HCT116 (cell line): ENCODE results near the gene SYTL4. TPM values are rescaled to one million over a fixed set of nuclear protein-coding genes. Genes with fewer than 3 reads are reported as not detected.

ENCODE experiments used
- ATAC-seq: fragments of 200-7000 bp; cut with Tn5 transposase; 2 replicates; pipeline ENCODE4 v1.9.1; 2020; ENCODE audit warnings: mild to moderate bottlenecking, moderate library complexity
- BruUV-seq: library from RNA; stranded (reverse); fragments of 400-500 nt; replicated peaks from 2 replicates; lab custom pipeline; 2021; lab: Mats Ljungman, UMichigan
- CTCF ChIA-PET: fragments of 300-600 bp; sonication (Branson Sonifier 250); formaldehyde crosslinking; loops from one replicate; lab custom pipeline; 2021; ENCODE audit warnings: antibody characterized with exemption; lab: Charles Lee
- POLR2A ChIA-PET: fragments of 300-600, 350-600 bp; sonication (Branson Sonifier 250); formaldehyde crosslinking; loops from one replicate; lab custom pipeline; 2021; ENCODE audit warnings: antibody characterized with exemption; lab: Charles Lee
- RAD21 ChIA-PET, 2 experiments: fragments of 300-600 bp; sonication (Branson Sonifier 250); formaldehyde crosslinking; loops; one replicate each; lab custom pipeline; 2023; ENCODE audit warnings: low total read pairs in 2 of 2; ENCODE audit not compliant: uncharacterized antibody in 2 of 2, unreplicated experiment in 2 of 2, low non-redundant PET in 1 of 2; lab: Charles Lee
- DNase-seq: peaks from one replicate; pipeline ENCODE4 v3.0.0-alpha.2; 2010; ENCODE audit warnings: low read depth, low spot score
- H2AFZ ChIP-seq: fragments of 200-600 bp; shearing (Covaris generic), sonication (generic); 2 replicates; pipeline ENCODE4 v1.6.1; 2017; ENCODE audit warnings: low read depth, mixed run types, mixed read lengths, antibody characterized with exemption, low read length; ENCODE audit not compliant: poor library complexity, severe bottlenecking
- H3K27ac ChIP-seq: 2 replicates; pipeline ENCODE4 v1.5.1; 2012; ENCODE audit warnings: low read depth, low read length
- H3K27me3 ChIP-seq: fragments of 200-600 bp; sonication (generic); 2 replicates; pipeline ENCODE4 v1.6.1; 2016; ENCODE audit warnings: mixed run types, low read length, mixed read lengths; ENCODE audit not compliant: insufficient read depth
- H3K36me3 ChIP-seq, 2 experiments: fragments of 200-500 bp in 1 of 2; fragments of 200-600 bp in 1 of 2; sonication (Bioruptor generic) in 1 of 2; sonication (generic) in 1 of 2; 2 replicates each; pipeline versions ENCODE4 v1.5.1 to v1.6.1; 2014 to 2016; ENCODE audit warnings: low read length in 2 of 2, inconsistent platforms in 1 of 2, mixed read lengths in 1 of 2, mixed run types in 1 of 2; ENCODE audit not compliant: insufficient read depth in 2 of 2, control insufficient read depth in 1 of 2
- H3K4me1 ChIP-seq, 2 experiments: fragments of 200-600 bp in 1 of 2; sonication (generic) in 1 of 2; 2 replicates each; pipeline versions ENCODE4 v1.5.1 to v1.6.1; 2012 to 2017; ENCODE audit warnings: low read length in 2 of 2, inconsistent platforms in 1 of 2, mild to moderate bottlenecking in 1 of 2, mixed read lengths in 1 of 2, mixed run types in 1 of 2, moderate library complexity in 1 of 2; ENCODE audit not compliant: insufficient read depth in 2 of 2, control insufficient read depth in 1 of 2
- H3K4me2 ChIP-seq: fragments of 200-600 bp; sonication (generic); 2 replicates; pipeline ENCODE4 v1.6.1; 2017; ENCODE audit warnings: mixed run types, low read length, mixed read lengths
- H3K4me3 ChIP-seq, 2 experiments: fragments of 200-600 bp in 1 of 2; sonication (generic) in 1 of 2; replicated peaks in 1 of 2; 2 replicates each; pipeline ENCODE4 v1.5.1; 2011 to 2016; ENCODE audit warnings: low read length in 2 of 2, control low read depth in 1 of 2, low read depth in 1 of 2, mild to moderate bottlenecking in 1 of 2, mixed read lengths in 1 of 2, mixed run types in 1 of 2
- H3K79me2 ChIP-seq: fragments of 200-600 bp; sonication (generic); 2 replicates; pipeline ENCODE4 v1.6.1; 2017; ENCODE audit warnings: mild to moderate bottlenecking, mixed run types, low read length, moderate library complexity, mixed read lengths; ENCODE audit not compliant: insufficient read depth
- H3K9ac ChIP-seq: fragments of 200-600 bp; sonication (generic); 2 replicates; pipeline ENCODE4 v1.6.1; 2016; ENCODE audit warnings: low read length, mixed read lengths
- H3K9me2 ChIP-seq: fragments of 200-600 bp; sonication (generic), shearing (Covaris generic); 2 replicates; pipeline ENCODE4 v1.6.1; 2017; ENCODE audit warnings: mixed run types, mild to moderate bottlenecking, moderate library complexity; ENCODE audit not compliant: insufficient read depth
- H3K9me3 ChIP-seq, 2 experiments: fragments of 200-500 bp in 1 of 2; fragments of 200-600 bp in 1 of 2; sonication (Bioruptor generic) in 1 of 2; sonication (generic) in 1 of 2; 2 replicates each; pipeline ENCODE4 v1.6.1; 2014 to 2017; ENCODE audit warnings: low read length in 2 of 2, mixed read lengths in 2 of 2, inconsistent platforms in 1 of 2, low read depth in 1 of 2, mild to moderate bottlenecking in 1 of 2, mixed run types in 1 of 2, moderate library complexity in 1 of 2; ENCODE audit not compliant: control insufficient read depth in 1 of 2, insufficient read depth in 1 of 2
- H4K20me1 ChIP-seq: fragments of 200-600 bp; sonication (generic), shearing (Covaris generic); 2 replicates; pipeline ENCODE4 v1.6.1; 2017; ENCODE audit warnings: mixed run types, mild to moderate bottlenecking, moderate library complexity; ENCODE audit not compliant: insufficient read depth
- ATF3 ChIP-seq: IDR thresholded peaks from 2 replicates; pipeline ENCODE4 v1.6.1; 2012
- CEBPB ChIP-seq: IDR thresholded peaks from 2 replicates; pipeline ENCODE4 v1.6.1; 2012; ENCODE audit warnings: low read depth
- EGR1 ChIP-seq: IDR thresholded peaks from 2 replicates; pipeline ENCODE4 v1.6.1; 2012; ENCODE audit warnings: low read depth
- ELF1 ChIP-seq: IDR thresholded peaks from 2 replicates; pipeline ENCODE4 v1.6.1; 2012; ENCODE audit warnings: low read depth, borderline replicate concordance
- EZH2 ChIP-seq: fragments of 200-600 bp; sonication (generic); IDR thresholded peaks from 2 replicates; pipeline ENCODE4 v1.6.1; 2017; ENCODE audit warnings: antibody characterized with exemption, mixed run types
- FOSL1 ChIP-seq: IDR thresholded peaks from 2 replicates; pipeline ENCODE4 v1.6.1; 2012; ENCODE audit warnings: low read depth
- POLR2A ChIP-seq: IDR thresholded peaks from 2 replicates; pipeline ENCODE4 v1.7.0; 2011; ENCODE audit warnings: borderline replicate concordance; ENCODE audit not compliant: insufficient read depth, insufficient read length; ENCODE audit errors: extremely low read depth
- POLR2AphosphoS5 ChIP-seq: IDR thresholded peaks from 2 replicates; pipeline ENCODE4 v1.6.1; 2011; ENCODE audit warnings: mild to moderate bottlenecking, low read depth, low read length, moderate library complexity
- RAD21 ChIP-seq: IDR thresholded peaks from 2 replicates; pipeline ENCODE4 v1.6.1; 2012; ENCODE audit warnings: low read depth, mild to moderate bottlenecking
- SP1 ChIP-seq: IDR thresholded peaks from 2 replicates; pipeline ENCODE4 v1.6.1; 2012; ENCODE audit warnings: low read depth
- TCF7L2 ChIP-seq: IDR thresholded peaks from 2 replicates; pipeline ENCODE4 v1.7.0; 2011; ENCODE audit warnings: borderline replicate concordance, inconsistent platforms; ENCODE audit not compliant: insufficient read depth, insufficient read length; ENCODE audit errors: extremely low read depth
- ZBTB33 ChIP-seq: IDR thresholded peaks from 2 replicates; pipeline ENCODE4 v1.6.1; 2011; ENCODE audit warnings: mild to moderate bottlenecking, low read length, moderate library complexity; ENCODE audit not compliant: insufficient replicate concordance; ENCODE audit errors: extremely low read depth
- ZFX ChIP-seq: fragments of 450-650 bp; IDR thresholded peaks from 2 replicates; pipeline ENCODE4 v1.6.1; 2017
- ZNF274 ChIP-seq: fragments of 200-500 bp; sonication (Bioruptor generic); IDR thresholded peaks from 2 replicates; pipeline ENCODE4 v1.6.1; 2014; ENCODE audit warnings: mild to moderate bottlenecking, low read depth, low read length, inconsistent platforms
- intact Hi-C: fragments of 100-400 bp; cut with micrococcal nuclease; formaldehyde crosslinking; loops from 2 replicates; pipeline ENCODE4 v1.10.0; 2022
- total RNA-seq: library from RNA; stranded (reverse); gene quantifications from one replicate; pipeline ENCODE4 v1.2.1, GENCODE V29; 2021; ENCODE audit not compliant: unreplicated experiment
- TF ChIP-seq, protein P1 (sequence below): IDR thresholded peaks from 2 replicates; pipeline ENCODE4 v1.6.1; 2012; ENCODE audit warnings: low read depth

SYTL4 gene
- total RNA-seq, 1 experiment from 2014 or later: 8.8 TPM

GRCh38 chrX:100719139-100719538, 12.8 kb downstream of the SYTL4 start (continued):
- TF ChIP-seq ZBTB33: no peak

GRCh38 chrX:100717363-100717762, 14.6 kb downstream of the SYTL4 start:
- Histone ChIP-seq H3K36me3 (no peaks in the 10 kb centered on the region), H3K79me2 (no peaks in the 10 kb centered on the region), H3K9me3 (no peaks in the 10 kb centered on the region), H3K27me3 (no peaks in the 10 kb centered on the region), H3K9me2 (no peaks in the 10 kb centered on the region), H2AFZ (no peak overlapping the region), H3K4me1 (no peaks in the 10 kb centered on the region), H3K9ac (no peak overlapping the region), H3K4me2 (no peak overlapping the region), H3K4me3 (no peak overlapping the region), H3K27ac (no peak overlapping the region), H4K20me1 (no peaks in the 10 kb centered on the region)
- no peak for DNase-seq
- ChIA-PET POLR2A (no interaction called here), RAD21 (no interaction called here), CTCF (no interaction called here)
- ATAC-seq: no peak
- intact Hi-C loops: no loop called here
- no peak for TF ChIP-seq EZH2
- no TSS peak for BruUV-seq

- POLR2A ChIA-PET: no interaction called here
- no peak overlapping the region for H3K27ac ChIP-seq
- H3K4me2 ChIP-seq: no peak overlapping the region
- H3K36me3 ChIP-seq: no peaks in the 10 kb centered on the region
- no peaks in the 10 kb centered on the region for H4K20me1 ChIP-seq
- H3K9me3 ChIP-seq: no peaks in the 10 kb centered on the region
- ATAC-seq (no peak), DNase-seq (no peak)
- no peak overlapping the region for H2AFZ ChIP-seq
- BruUV-seq: no TSS peak
- no peaks in the 10 kb centered on the region for H3K79me2 ChIP-seq
- TF ChIP-seq, protein P1, sequence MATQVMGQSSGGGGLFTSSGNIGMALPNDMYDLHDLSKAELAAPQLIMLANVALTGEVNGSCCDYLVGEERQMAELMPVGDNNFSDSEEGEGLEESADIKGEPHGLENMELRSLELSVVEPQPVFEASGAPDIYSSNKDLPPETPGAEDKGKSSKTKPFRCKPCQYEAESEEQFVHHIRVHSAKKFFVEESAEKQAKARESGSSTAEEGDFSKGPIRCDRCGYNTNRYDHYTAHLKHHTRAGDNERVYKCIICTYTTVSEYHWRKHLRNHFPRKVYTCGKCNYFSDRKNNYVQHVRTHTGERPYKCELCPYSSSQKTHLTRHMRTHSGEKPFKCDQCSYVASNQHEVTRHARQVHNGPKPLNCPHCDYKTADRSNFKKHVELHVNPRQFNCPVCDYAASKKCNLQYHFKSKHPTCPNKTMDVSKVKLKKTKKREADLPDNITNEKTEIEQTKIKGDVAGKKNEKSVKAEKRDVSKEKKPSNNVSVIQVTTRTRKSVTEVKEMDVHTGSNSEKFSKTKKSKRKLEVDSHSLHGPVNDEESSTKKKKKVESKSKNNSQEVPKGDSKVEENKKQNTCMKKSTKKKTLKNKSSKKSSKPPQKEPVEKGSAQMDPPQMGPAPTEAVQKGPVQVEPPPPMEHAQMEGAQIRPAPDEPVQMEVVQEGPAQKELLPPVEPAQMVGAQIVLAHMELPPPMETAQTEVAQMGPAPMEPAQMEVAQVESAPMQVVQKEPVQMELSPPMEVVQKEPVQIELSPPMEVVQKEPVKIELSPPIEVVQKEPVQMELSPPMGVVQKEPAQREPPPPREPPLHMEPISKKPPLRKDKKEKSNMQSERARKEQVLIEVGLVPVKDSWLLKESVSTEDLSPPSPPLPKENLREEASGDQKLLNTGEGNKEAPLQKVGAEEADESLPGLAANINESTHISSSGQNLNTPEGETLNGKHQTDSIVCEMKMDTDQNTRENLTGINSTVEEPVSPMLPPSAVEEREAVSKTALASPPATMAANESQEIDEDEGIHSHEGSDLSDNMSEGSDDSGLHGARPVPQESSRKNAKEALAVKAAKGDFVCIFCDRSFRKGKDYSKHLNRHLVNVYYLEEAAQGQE: no peak
- TF ChIP-seq ATF3: no peak
- no peak for TF ChIP-seq SP1
- no peak for TF ChIP-seq ZNF274
- no peak for TF ChIP-seq ELF1
- no peak for TF ChIP-seq FOSL1
- TF ChIP-seq ZFX: no peak
- no peak for TF ChIP-seq RAD21
- no peak for TF ChIP-seq POLR2A
- no peak for TF ChIP-seq EGR1
- TF ChIP-seq TCF7L2: no peak
- TF ChIP-seq POLR2AphosphoS5: no peak
- TF ChIP-seq CEBPB: no peak
- TF ChIP-seq EZH2: no peak
- intact Hi-C loops: no loop called here
- no peaks in the 10 kb centered on the region for H3K27me3 ChIP-seq
- RAD21 ChIA-PET: no interaction called here
- H3K4me1 ChIP-seq: no peaks in the 10 kb centered on the region
- CTCF ChIA-PET: no interaction called here
- no peaks in the 10 kb centered on the region for H3K9me2 ChIP-seq
- no peak overlapping the region for H3K4me3 ChIP-seq
- H3K9ac ChIP-seq: no peak overlapping the region
These were observed 21.1 kb downstream of the SYTL4 start for GRCh38 chrX:100710816-100711215.
